ENCODE measurements around the gene TPM1. TPM values are rescaled to one million over a fixed set of nuclear protein-coding genes. Genes with fewer than 3 reads are reported as not detected.
A peak's percentile ranks its signal among the peaks of the same experiment; 100 is the strongest.

Gene TPM1
- total RNA-seq, 1 donor from 2014 or later: 498 TPM

DNA sequence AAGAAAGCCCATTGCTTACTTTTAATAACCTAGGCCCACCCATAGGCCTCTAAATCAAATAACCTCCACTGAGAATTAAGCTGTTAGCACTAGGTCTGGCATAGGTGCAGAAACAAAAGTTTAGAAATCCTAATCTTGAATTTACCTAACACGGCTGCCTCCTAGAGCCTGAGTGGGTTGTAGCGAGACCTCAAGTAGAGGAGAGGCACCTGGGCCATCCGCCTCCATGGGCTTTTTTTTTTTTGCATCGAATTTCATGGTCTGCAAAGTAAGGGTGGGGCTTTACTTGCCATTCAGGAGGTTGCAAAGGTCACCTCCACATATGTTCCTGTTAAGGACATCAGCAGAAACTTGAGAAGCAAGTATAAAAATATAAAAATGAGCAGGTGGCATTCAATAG, 6.6 kb upstream of the TPM1 start:
- DNase-seq (ENCODE audit: extremely low spot score in 2 of 2): no peak
- H3K27me3 ChIP-seq: no peaks in the 10 kb centered on the region
- no peaks in the 10 kb centered on the region for H3K4me1 ChIP-seq
- H3K36me3 ChIP-seq: no peaks in the 10 kb centered on the region
- no peak overlapping the region for H3K4me3 ChIP-seq
- no peak for TF ChIP-seq POLR2AphosphoS5 (IDR thresholded peaks at IDR 0.05; ENCODE audit: insufficient read depth in 1 of 2, low read depth in 1 of 2)
- TF ChIP-seq, protein P1, sequence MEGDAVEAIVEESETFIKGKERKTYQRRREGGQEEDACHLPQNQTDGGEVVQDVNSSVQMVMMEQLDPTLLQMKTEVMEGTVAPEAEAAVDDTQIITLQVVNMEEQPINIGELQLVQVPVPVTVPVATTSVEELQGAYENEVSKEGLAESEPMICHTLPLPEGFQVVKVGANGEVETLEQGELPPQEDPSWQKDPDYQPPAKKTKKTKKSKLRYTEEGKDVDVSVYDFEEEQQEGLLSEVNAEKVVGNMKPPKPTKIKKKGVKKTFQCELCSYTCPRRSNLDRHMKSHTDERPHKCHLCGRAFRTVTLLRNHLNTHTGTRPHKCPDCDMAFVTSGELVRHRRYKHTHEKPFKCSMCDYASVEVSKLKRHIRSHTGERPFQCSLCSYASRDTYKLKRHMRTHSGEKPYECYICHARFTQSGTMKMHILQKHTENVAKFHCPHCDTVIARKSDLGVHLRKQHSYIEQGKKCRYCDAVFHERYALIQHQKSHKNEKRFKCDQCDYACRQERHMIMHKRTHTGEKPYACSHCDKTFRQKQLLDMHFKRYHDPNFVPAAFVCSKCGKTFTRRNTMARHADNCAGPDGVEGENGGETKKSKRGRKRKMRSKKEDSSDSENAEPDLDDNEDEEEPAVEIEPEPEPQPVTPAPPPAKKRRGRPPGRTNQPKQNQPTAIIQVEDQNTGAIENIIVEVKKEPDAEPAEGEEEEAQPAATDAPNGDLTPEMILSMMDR (IDR thresholded peaks at IDR 0.05): no peak
- TF ChIP-seq POLR2A (IDR thresholded peaks at IDR 0.05): no peak
- H3K27ac ChIP-seq: no peak overlapping the region
- no peaks in the 10 kb centered on the region for H3K9me3 ChIP-seq
- intact Hi-C loops (cut with DNase I): no loop called here

DNA sequence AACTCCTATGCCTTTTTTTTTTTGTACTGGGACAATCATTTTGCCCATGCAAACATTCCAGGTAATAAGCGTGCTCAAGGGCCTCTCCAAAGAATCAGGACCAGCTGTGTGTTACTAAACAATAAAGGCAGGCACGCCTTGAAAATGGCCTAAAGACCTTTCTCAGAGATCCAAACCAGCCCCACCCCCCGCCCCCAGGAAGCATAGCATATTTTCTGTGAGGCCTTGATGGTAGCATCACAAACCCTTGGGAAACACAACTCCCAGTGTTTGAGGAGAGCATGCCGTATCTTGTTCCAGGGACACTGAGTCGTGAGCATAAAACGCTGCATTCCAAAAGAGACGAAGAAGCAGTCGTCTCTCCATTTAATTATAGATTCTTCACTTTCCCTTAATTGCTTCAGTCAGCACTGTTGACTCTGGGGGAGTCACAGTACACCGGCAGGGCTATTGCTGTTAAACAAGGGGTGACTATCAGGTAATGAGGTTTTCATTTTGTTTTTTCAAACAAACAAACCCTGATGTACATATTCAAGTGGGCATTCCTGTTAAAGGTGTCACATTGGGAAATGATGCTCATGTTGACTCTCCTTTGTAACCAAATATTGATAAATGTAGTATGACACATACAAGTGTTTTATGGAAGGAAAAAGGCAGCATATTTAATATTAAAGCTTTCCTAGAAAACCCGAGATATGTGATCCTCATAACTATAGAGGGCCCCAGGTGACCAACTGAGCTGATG, 4.4 kb upstream of the TPM1 start:
- Histone ChIP-seq H3K9me3 (no peaks in the 10 kb centered on the region), H3K4me3 (no peak overlapping the region), H3K4me1 (peaks cover 4% of the 10 kb centered on the region), H3K36me3 (no peaks in the 10 kb centered on the region), H3K27me3 (no peaks in the 10 kb centered on the region), H3K27ac (no peak overlapping the region)
- no peak for DNase-seq (ENCODE audit: extremely low spot score in 2 of 2)
- intact Hi-C loops (cut with DNase I): no loop called here
- TF ChIP-seq POLR2AphosphoS5 (IDR thresholded peaks at IDR 0.05; ENCODE audit: insufficient read depth in 1 of 2, low read depth in 1 of 2) (no peak), POLR2A (IDR thresholded peaks at IDR 0.05) (no peak)
- TF ChIP-seq, protein P1 (IDR thresholded peaks at IDR 0.05): no peak

DNA sequence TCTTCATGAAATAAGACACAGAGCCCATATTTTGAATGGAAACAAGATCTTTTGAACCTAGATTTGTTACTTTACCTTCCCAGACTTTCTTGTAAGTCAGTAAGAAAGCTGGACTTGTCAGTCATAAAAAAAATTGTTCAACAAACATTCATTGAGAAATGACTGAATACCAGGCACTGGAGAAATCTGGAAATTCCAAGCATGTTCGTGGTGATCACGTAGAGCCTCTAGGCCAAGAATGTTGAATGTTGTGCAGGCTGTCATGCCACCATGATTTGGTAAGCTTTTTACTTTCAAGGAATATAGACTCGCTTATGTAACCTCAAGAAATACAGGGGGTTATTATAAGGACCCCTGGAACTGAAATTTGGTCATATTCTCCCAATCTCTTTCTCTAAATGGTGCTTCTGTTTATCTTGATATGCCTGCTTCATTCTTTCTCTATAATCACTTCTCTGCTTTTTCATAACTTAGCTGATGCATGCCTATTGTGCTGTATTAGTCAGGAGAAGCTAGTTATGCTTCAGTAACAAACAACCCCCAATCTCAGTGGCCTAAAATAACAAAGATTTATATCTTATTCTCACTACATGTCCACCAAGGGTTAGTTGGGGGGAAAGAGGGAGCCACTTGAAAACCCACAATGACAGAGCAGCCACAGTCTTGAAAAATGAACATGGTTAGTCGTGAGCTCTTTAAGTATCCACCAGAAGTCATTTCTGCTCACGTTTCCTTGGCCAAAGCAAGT, 3.4 kb upstream of the TPM1 start:
- Histone ChIP-seq H3K9me3 (no peaks in the 10 kb centered on the region), H3K4me1 (peaks cover 13% of the 10 kb centered on the region), H3K27ac (no peak overlapping the region), H3K36me3 (no peaks in the 10 kb centered on the region), H3K4me3 (no peak overlapping the region), H3K27me3 (no peaks in the 10 kb centered on the region)
- DNase-seq (ENCODE audit: extremely low spot score in 2 of 2): no peak
- intact Hi-C loops (cut with DNase I): no loop called here
- TF ChIP-seq, protein P1 (IDR thresholded peaks at IDR 0.05): no peak
- TF ChIP-seq POLR2AphosphoS5 (IDR thresholded peaks at IDR 0.05; ENCODE audit: insufficient read depth in 1 of 2, low read depth in 1 of 2) (no peak), POLR2A (IDR thresholded peaks at IDR 0.05) (no peak)

DNA sequence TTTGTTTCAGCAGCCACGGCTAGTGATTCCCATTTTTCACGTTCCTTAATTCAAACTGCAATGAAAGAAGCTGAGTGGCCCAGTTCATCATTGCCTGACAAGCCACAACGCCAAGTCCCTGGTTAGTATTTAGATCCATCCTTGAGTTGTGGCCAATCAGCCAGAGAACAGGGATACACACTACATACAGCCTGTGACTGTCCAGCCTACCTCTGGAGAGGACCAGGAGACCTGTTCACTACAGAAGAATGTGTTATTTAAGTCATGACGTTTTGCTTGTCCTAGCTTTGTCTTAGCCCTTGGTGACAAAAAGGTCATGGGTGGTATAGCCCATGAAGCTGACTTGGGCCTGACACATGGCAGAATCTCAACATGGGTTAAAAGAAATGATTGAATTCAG, 2.7 kb upstream of the TPM1 start:
- Histone ChIP-seq H3K4me3 (no peak overlapping the region), H3K27ac (no peak overlapping the region), H3K36me3 (no peaks in the 10 kb centered on the region), H3K9me3 (no peaks in the 10 kb centered on the region), H3K4me1 (peaks cover 17% of the 10 kb centered on the region), H3K27me3 (no peaks in the 10 kb centered on the region)
- TF ChIP-seq POLR2AphosphoS5 (IDR thresholded peaks at IDR 0.05; ENCODE audit: insufficient read depth in 1 of 2, low read depth in 1 of 2) (no peak), POLR2A (IDR thresholded peaks at IDR 0.05) (no peak)
- TF ChIP-seq, protein P1 (IDR thresholded peaks at IDR 0.05): no peak
- intact Hi-C loops (cut with DNase I): loop anchor here (5.0 kb wide), 1 partner anchor 52 kb away; no protein-coding TSS in a partner anchor
- DNase-seq (ENCODE audit: extremely low spot score in 2 of 2): no peak

DNA sequence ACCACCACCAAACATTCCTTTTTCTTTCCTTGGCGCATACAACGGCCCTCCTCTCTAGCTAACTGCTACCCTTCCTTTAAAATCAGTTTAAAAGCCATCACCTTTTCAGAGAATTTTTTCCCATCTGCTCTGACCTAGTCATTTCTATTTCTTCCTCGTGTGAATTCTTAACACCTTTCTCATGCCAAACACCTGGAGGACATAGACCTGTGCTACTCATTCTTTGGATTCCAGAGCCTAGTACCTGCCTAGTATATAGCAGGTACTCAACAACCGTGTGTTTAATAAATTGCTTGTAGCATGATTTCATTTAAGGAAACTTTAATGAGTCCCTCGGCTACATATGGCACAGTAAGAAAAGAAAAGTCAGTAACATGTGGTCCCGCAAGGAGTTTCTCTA, 2.0 kb upstream of the TPM1 start:
- no peak for DNase-seq (ENCODE audit: extremely low spot score in 2 of 2)
- Histone ChIP-seq H3K27me3 (no peaks in the 10 kb centered on the region), H3K36me3 (no peaks in the 10 kb centered on the region), H3K27ac (peak overlapping the region; percentile 88), H3K4me1 (peaks cover 17% of the 10 kb centered on the region), H3K4me3 (no peak overlapping the region), H3K9me3 (no peaks in the 10 kb centered on the region)
- intact Hi-C loops (cut with DNase I): loop anchor here (5.0 kb wide), 1 partner anchor 52 kb away; no protein-coding TSS in a partner anchor
- TF ChIP-seq POLR2AphosphoS5 (IDR thresholded peaks at IDR 0.05; ENCODE audit: insufficient read depth in 1 of 2, low read depth in 1 of 2): no peak
- TF ChIP-seq POLR2A (IDR thresholded peaks at IDR 0.05): no peak
- TF ChIP-seq, protein P1 (IDR thresholded peaks at IDR 0.05): no peak

Data from vagina (tissue), 2 donors.